Measurements from ENCODE around the gene C9orf72.

C9orf72 gene

GRCh38 chr9:27537756-27538155 is 35.5 kb downstream of the C9orf72 start:
- DNase-seq, result no peak

- no peak for DNase-seq
Measured at GRCh38 chr9:27537027-27537435, 36.2 kb downstream of the C9orf72 start.

GRCh38 chr9:27536168-27536567 is 37.1 kb downstream of the C9orf72 start:
- no peak for DNase-seq

GRCh38 chr9:27535701-27536118 is 37.6 kb downstream of the C9orf72 start:
- DNase-seq, result no peak

- DNase-seq, result no peak
Measured at GRCh38 chr9:27534658-27535209, 38.5 kb downstream of the C9orf72 start.

- no peak for DNase-seq
Measured at GRCh38 chr9:27534131-27534530, 39.1 kb downstream of the C9orf72 start.

- no peak for DNase-seq
Measured at GRCh38 chr9:27533311-27533710, 40.0 kb downstream of the C9orf72 start.

GRCh38 chr9:27532046-27532445 is 41.2 kb downstream of the C9orf72 start:
- no peak for DNase-seq

- no peak for DNase-seq
Measured at GRCh38 chr9:27530915-27531755, 42.1 kb downstream of the C9orf72 start.

GRCh38 chr9:27529316-27530278 is 43.7 kb downstream of the C9orf72 start, which contains the start of gene MOB3B:
Gene MOB3B, minus strand, starts transcription at chr9:27529814. Its CDS starts 74,264 bp downstream, at chr9:27455550.
- peak; percentile 74 for DNase-seq

- DNase-seq, result peak; percentile 25
Measured at GRCh38 chr9:27528886-27529315, 44.4 kb downstream of the C9orf72 start.

- DNase-seq, result peak; percentile 24
Measured at GRCh38 chr9:27528076-27528885, 45.0 kb downstream of the C9orf72 start.

- DNase-seq, result no peak
Measured at GRCh38 chr9:27527702-27528075, 45.6 kb downstream of the C9orf72 start.

- no peak for DNase-seq
Measured at GRCh38 chr9:27524236-27524635, 49.0 kb downstream of the C9orf72 start, which contains the start of gene IFNK. Gene IFNK, plus strand, starts transcription at chr9:27524290. Its CDS starts 47 bp downstream, at chr9:27524337.

GRCh38 chr9:27523141-27523540 is 50.1 kb downstream of the C9orf72 start:
- no peak for DNase-seq

- DNase-seq, result no peak
Measured at GRCh38 chr9:27520986-27521385, 52.3 kb downstream of the C9orf72 start.

- DNase-seq, result no peak
Measured at GRCh38 chr9:27519466-27520465, 53.5 kb downstream of the C9orf72 start.

- no peak for DNase-seq
Measured at GRCh38 chr9:27518809-27519208, 54.5 kb downstream of the C9orf72 start.

GRCh38 chr9:27518006-27518405 is 55.3 kb downstream of the C9orf72 start:
- DNase-seq, result no peak

GRCh38 chr9:27514551-27514950 is 58.7 kb downstream of the C9orf72 start:
- DNase-seq, result no peak

GRCh38 chr9:27511771-27512170 is 61.5 kb downstream of the C9orf72 start:
- no peak for DNase-seq

Measured in T-helper 9 cell (primary cell).